GM19397 (cell line): Measurements from ENCODE around the gene KRTAP12-3.
"Not testable (repeated sequence)": the region's sequence is repeated elsewhere in the genome, so short reads cannot be mapped to it uniquely, and the experiment has no call there.

Experiments
- ATAC-seq: cut with Tn5 transposase; IDR thresholded peaks from one replicate; pipeline ENCODE4 v1.9.1; 2021; ENCODE audit warnings: mild to moderate bottlenecking, moderate library complexity; ENCODE audit not compliant: unreplicated experiment

KRTAP12-3 gene

DNA sequence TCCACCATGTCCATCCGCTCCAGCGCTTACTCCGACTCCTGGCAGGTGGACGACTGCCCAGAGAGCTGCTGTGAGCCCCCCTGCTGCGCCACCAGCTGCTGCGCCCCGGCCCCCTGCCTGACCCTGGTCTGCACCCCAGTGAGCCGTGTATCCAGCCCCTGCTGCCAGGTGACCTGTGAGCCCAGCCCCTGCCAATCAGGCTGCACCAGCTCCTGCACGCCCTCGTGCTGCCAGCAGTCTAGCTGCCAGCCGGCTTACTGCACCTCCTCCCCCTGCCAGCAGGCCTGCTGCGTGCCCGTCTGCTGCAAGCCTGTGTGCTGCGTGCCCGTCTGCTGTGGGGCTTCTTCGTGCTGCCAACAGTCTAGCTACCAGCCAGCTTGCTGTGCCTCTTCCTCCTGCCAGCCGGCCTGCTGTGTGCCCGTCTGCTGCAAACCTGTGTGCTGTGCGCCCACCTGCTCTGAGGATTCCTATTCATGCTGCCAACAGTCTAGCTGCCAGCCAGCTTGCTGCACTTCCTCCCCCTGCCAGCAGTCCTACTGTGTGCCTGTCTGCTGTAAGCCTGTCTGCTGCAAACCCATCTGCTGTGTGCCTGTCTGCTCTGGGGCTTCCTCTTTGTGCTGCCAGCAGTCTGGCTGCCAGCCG, 30.4 kb upstream of the KRTAP12-3 start:
- not testable (repeated sequence) for ATAC-seq

DNA sequence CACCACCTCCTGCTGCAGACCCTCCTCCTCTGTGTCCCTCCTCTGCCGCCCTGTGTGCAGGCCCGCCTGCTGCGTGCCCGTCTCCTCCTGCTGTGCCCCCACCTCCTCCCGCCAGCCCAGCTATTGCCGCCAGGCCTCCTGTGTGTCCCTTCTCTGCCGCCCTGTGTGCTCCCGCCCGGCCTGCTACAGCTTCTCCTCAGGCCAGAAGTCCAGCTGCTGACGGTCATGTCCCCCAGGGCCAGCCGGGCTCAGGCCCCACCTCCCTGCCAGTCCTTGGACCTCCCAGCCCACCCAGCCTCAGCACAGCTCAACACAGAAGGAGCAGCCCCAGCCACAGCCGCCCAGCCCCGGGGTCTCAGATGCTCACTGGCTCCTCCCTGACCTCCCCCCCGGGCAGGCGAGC, 29.9 kb upstream of the KRTAP12-3 start:
- not testable (repeated sequence) for ATAC-seq

- ATAC-seq, result no peak
Observed at GRCh38 chr21:44628707-44629391, 28.9 kb upstream of the KRTAP12-3 start.

- ATAC-seq, result no peak
Observed at GRCh38 chr21:44630440-44630839, 27.3 kb upstream of the KRTAP12-3 start.

- no peak for ATAC-seq
Observed at GRCh38 chr21:44632067-44632466, 25.7 kb upstream of the KRTAP12-3 start.

- ATAC-seq, result no peak
Observed at GRCh38 chr21:44636209-44637017, 21.3 kb upstream of the KRTAP12-3 start.

DNA sequence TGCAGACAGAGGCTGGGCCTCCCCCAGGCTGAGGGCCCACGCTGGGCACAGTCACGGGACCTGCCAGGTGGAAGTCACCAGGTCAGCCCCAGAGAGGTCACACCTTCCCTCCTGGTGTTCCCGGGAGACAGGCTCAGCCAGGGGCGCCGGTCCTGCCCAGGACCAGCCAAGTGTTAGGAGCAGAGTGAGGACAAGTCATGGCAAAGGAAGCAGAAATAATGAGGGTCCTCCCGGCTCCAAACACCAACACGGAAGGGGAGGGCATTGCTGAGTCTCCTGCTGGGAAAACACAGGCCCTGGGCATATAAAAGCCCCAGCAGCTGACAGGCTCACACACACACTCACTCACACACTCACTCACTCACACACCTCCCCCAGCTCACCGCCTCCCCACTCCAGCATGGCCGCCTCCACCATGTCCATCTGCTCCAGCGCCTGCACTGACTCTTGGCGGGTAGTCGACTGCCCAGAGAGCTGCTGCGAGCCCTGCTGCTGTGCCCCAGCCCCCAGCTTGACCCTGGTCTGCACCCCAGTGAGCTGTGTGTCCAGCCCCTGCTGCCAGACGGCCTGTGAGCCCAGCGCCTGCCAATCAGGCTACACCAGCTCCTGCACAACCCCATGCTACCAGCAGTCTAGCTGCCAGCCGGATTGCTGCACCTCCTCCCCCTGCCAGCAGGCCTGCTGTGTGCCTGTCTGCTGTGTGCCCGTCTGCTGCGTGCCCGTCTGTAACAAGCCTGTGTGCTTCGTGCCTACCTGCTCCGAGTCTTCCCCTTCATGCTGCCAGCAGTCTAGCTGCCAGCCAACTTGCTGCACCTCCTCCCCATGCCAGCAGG, 20.5 kb upstream of the KRTAP12-3 start, which contains the start of gene KRTAP10-10:
Gene KRTAP10-10 (plus strand): TSS at position 339 of the 833 bp plus-strand sequence. CDS start 62 bp downstream, at position 401.
- no peak for ATAC-seq

GRCh38 chr21:44637851-44638348, 19.8 kb upstream of the KRTAP12-3 start:
- not testable (repeated sequence) for ATAC-seq

DNA sequence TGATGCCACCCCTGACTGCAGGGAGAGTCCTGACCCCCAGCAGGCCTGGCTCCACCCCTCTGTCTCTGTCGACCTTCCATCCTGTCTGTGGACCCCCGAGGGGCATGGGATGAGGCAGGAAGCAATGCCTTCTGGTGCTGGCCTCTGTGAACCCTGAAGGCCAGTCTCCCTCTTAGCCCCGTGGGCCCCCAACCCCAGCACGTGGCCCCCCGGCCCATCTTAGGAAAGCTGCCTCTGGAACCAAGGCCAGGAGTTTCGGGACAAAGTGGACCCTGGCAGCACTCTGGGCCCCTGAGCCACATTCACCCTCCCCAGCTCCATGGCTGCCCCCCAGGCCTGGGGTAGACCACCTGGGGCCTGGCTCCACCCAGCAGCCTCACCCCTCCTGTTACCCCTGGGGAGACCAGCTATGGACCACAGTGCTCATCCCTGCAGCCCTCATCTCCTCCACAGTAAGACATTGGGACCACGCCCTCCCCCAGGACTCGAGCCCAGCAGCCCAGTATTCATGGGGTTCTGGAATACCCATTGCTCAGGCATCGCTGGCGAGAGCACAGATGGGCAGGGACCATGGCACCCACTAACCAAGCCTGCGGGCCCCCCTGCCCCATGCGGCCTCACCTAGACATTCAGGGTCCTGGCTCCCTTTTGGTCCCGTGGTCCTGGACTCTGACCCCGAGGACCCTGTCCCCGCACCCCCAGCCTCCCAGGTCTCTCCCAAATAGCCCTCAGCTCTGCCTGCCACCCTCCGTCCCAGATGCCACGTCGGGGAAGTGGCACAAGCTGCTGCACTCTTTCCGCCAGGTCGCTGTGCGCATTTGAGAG, 19.0 kb upstream of the KRTAP12-3 start:
- not testable (repeated sequence) for ATAC-seq

DNA sequence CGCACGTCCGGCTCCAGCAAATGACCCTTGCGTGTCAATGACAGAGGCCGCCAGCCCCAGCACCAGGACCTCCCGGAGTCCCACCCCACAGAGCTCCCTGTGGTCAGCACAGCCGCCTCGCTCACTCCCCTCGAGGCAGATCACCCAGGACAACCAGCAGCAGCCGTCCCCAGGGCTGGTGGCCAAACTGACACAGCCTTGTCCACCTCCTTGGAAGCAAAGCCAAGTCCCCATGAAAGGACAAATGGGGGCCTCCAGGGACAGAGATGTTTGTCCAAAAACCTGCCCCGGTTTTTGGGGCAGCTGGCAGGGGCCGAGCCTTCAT, 18.4 kb upstream of the KRTAP12-3 start:
- no peak for ATAC-seq

DNA sequence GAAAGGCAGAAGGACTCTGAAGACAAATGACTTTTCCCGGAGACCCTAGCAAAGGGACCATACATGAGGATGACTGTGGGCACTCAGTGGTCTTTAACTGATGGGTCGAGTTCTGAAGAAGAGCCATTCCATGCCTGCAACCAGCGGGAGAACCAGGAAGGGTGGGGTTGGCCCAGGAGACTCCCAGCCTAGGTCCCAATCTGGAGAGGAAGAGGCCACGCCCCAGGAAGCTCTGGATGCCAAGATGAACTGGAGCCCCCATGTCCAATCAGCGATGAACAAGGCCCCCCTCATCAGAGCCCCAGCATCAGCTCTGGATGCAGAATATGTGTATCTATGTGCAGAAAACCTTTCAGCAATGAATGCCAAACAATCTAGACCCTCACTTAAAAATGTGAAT, 17.0 kb upstream of the KRTAP12-3 start:
- ATAC-seq, result no peak

GRCh38 chr21:44643741-44644310, 13.9 kb upstream of the KRTAP12-3 start:
- no peak for ATAC-seq

GRCh38 chr21:44644878-44645277, 12.9 kb upstream of the KRTAP12-3 start:
- ATAC-seq, result no peak

DNA sequence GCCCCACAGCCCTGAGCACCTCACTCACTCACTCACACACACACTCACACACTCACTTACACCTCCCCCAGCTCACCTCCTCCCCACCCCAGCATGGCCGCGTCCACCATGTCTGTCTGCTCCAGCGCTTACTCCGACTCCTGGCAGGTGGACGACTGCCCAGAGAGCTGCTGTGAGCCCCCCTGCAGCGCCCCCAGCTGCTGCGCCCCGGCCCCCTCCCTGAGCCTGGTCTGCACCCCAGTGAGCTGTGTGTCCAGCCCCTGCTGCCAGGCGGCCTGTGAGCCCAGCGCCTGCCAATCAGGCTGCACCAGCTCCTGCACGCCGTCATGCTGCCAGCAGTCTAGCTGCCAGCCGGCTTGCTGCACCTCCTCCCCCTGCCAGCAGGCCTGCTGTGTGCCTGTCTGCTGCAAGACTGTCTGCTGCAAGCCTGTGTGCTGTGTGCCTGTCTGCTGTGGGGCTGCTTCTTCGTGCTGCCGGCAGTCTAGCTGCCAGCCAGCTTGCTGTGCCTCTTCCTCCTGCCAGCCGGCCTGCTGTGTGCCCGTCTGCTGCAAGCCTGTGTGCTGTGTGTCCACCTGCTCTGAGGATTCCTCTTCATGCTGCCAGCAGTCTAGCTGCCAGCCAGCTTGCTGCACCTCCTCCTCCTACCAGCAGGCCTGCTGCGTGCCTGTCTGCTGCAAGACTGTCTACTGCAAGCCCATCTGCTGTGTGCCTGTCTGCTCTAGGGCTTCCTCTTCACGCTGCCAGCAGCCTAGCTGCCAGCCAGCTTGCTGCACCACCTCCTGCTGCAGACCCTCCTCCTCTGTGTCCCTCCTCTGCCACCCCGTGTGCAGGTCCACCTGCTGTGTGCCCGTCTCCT, 11.1 kb upstream of the KRTAP12-3 start, which contains the start of gene KRTAP10-11:
Gene KRTAP10-11 (plus strand): TSS at position 49 of the 856 bp plus-strand sequence. CDS start 45 bp downstream, at position 94.
- ATAC-seq, result not testable (repeated sequence)

- ATAC-seq, result no peak
Observed at GRCh38 chr21:44647222-44647552, 10.5 kb upstream of the KRTAP12-3 start.

- ATAC-seq, result no peak
Observed at GRCh38 chr21:44648557-44649311, 9.0 kb upstream of the KRTAP12-3 start.

DNA sequence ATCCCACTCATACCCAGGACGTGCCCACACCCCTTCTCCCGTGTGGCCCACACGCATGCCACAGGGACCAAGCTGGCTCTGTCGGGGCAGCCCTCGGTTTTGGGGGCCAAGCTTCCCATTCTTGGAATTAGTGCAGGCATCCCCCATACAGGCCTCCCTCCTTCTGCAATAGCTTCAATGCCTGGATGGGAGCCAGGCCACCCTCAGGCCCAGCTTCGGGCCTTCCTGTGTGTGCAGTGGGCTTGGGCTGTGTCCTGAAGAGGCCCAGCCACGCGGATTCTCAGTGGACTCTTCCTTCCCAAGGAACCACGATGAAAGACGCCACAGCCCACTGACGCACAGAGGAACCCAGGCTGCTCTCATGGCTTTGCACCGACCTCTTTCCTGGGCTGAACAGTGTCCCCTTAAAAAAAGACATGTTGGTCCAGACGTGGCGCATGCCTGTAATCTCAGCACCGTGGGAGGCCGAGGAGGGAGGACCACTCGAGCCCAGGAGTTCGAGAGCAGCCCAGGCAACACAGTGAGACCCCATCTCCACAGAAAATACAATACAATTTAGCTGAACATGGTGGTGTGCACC, 8.1 kb upstream of the KRTAP12-3 start:
- ATAC-seq, result no peak
